Gastrocnemius medialis (tissue), 4 donors: Measurements from ENCODE around the gene VCPKMT. TPM values are rescaled to one million over a fixed set of nuclear protein-coding genes. Genes with fewer than 3 reads are reported as not detected.
A peak's percentile ranks its signal among the peaks of the same experiment; 100 is the strongest.

Experiments used
- ATAC-seq, 2 donors: fragments of 150-250 bp; one replicate each; pipeline ENCODE4 v1.9.1; 2016
- DNase-seq, 2 donors: peaks; one replicate each; pipeline ENCODE4 v3.0.0-alpha.2; 2019
- H3K27ac ChIP-seq, 4 donors: fragments of 200-600 bp; sonication (generic); 1 replicate in 1 of 4; 2 replicates in 3 of 4; pipeline ENCODE4 v1.5.1; 2016 to 2018; ENCODE audit warnings: mild to moderate bottlenecking in 2 of 4, moderate library complexity in 1 of 4
- H3K27me3 ChIP-seq, 3 donors: fragments of 200-600 bp; sonication (generic) in 2 of 3; 1 replicate in 1 of 3; 2 replicates in 2 of 3; pipeline versions ENCODE4 v1.5.1 to v1.6.0; 2016 to 2019; ENCODE audit warnings: mild to moderate bottlenecking in 1 of 3, moderate library complexity in 1 of 3
- H3K36me3 ChIP-seq, 2 donors: fragments of 200-600 bp; sonication (generic) in 1 of 2; one replicate each; pipeline ENCODE4 v1.5.1; 2017 to 2018
- H3K4me1 ChIP-seq, 2 donors: fragments of 200-600 bp; sonication (generic) in 1 of 2; one replicate each; pipeline ENCODE4 v1.5.1; 2016 to 2017; ENCODE audit warnings: mild to moderate bottlenecking in 2 of 2
- H3K4me3 ChIP-seq, 4 donors: fragments of 200-600 bp; sonication (generic) in 3 of 4; 1 replicate in 1 of 4; 2 replicates in 3 of 4; pipeline ENCODE4 v1.5.1; 2016 to 2019; ENCODE audit warnings: mild to moderate bottlenecking in 2 of 4
- H3K9me3 ChIP-seq, 3 donors: fragments of 200-600 bp; sonication (generic) in 2 of 3; 1 replicate in 1 of 3; 2 replicates in 2 of 3; pipeline ENCODE4 v1.5.1; 2016 to 2019
- CTCF ChIP-seq, 5 experiments: fragments of 450-650 bp in 3 of 5; fragments of 200-600 bp in 2 of 5; sonication (generic) in 2 of 5; IDR thresholded peaks in 4 of 5; conservative IDR thresholded peaks in 1 of 5; 1 replicate in 4 of 5; 2 replicates in 1 of 5; pipeline ENCODE4 v1.5.1; 2016 to 2019; ENCODE audit warnings: antibody characterized with exemption in 5 of 5, mild to moderate bottlenecking in 3 of 5, moderate library complexity in 3 of 5
- POLR2A ChIP-seq, 2 donors: fragments of 450-650 bp; IDR thresholded peaks; one replicate each; pipeline ENCODE4 v1.6.1; 2017; ENCODE audit warnings: antibody characterized with exemption in 2 of 2, mild to moderate bottlenecking in 2 of 2, moderate library complexity in 2 of 2
- in situ Hi-C, 4 donors: fragments of 200-750 bp; cut with MboI; loops; one replicate each; pipeline versions ENCODE4 v1.15.0 to v1.8.0; 2017; ENCODE audit warnings: low sequenced_read_pairs in 4 of 4
- intact Hi-C: fragments of 100-400 bp; cut with DNase I; formaldehyde crosslinking; loops from one replicate; pipeline ENCODE4 v1.15.1; 2023; ENCODE audit warnings: low total_unique reads
- total RNA-seq, 4 donors: library from RNA; depleted of rRNA; stranded (reverse); fragments of >200 nt; gene quantifications; one replicate each; pipeline versions ENCODE4 v1.1.0 to v1.2.3, GENCODE V29; 2016

The VCPKMT gene
- total RNA-seq, 4 donors from 2014 or later: 2.2 to 7.3 (median 4.9) TPM

- in situ Hi-C loops (no loop called here), intact Hi-C loops (no loop called here)
- Histone ChIP-seq H3K4me3 (no peak overlapping the region), H3K36me3 (no peaks in the 10 kb centered on the region), H3K9me3 (no peaks in the 10 kb centered on the region), H3K4me1 (peaks cover 7 to 17% of the 10 kb centered on the region in 2 donors), H3K27ac (no peak overlapping the region), H3K27me3 (no peaks in the 10 kb centered on the region)
- TF ChIP-seq CTCF (IDR thresholded peaks at IDR 0.05 in 4 of 5, conservative IDR thresholded peaks at IDR 0.05 in 1 of 5) (no peak), POLR2A (IDR thresholded peaks at IDR 0.05) (no peak)
- no peak for DNase-seq
- ATAC-seq: no peak
These were observed 52.4 kb downstream of the VCPKMT start for GRCh38 chr14:50063876-50064420.

- H3K4me1 ChIP-seq: peaks cover 7 to 17% of the 10 kb centered on the region in 2 donors
- no peaks in the 10 kb centered on the region for H3K9me3 ChIP-seq
- H3K27me3 ChIP-seq: no peaks in the 10 kb centered on the region
- no peak overlapping the region for H3K27ac ChIP-seq
- ATAC-seq: no peak
- no peak for TF ChIP-seq CTCF (IDR thresholded peaks at IDR 0.05 in 4 of 5, conservative IDR thresholded peaks at IDR 0.05 in 1 of 5)
- no peak for TF ChIP-seq POLR2A (IDR thresholded peaks at IDR 0.05)
- intact Hi-C loops: no loop called here
- H3K4me3 ChIP-seq: no peak overlapping the region
- H3K36me3 ChIP-seq: no peaks in the 10 kb centered on the region
- DNase-seq: no peak
- in situ Hi-C loops: no loop called here
These were observed 53.8 kb downstream of the VCPKMT start for GRCh38 chr14:50062438-50063085.

DNA sequence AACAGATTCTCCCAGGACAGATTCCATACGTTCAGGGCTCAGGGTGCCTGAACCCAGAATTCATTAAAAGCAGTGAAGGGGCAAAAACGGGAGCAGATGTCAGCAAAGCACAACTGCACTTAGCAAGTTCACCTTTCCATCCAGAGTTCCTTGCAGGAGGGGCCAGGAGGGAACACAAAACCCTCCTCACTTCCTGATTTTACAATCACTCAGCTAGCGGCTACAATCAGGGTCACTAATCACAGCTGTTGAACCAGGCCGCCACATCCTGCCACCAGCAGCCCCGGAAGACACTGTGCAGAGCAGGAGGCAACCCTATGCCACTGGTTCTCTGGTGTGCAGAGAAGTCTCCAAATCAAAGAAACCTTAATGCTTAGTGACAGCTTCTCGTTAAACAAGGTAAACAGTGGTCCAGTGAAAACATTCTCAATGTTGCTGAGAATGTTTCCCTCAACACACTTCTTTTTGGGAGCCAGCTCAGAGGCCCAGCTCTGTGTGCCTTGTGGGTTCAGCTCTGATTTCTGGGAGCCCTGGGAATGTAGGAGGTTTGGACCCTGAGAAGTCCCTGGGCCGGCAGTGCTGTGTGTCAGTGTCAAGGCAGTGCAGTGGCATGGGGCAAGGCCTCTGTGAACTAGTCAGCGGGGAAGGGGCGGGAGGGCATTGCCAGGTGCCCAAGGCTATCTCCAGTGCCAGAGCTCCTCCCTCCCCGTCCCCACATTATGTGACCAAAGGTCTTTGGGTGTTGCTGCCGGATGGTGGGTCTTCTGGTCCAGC, 54.5 kb downstream of the VCPKMT start:
- H3K4me1 ChIP-seq: peaks cover 7 to 17% of the 10 kb centered on the region in 2 donors
- H3K36me3 ChIP-seq: no peaks in the 10 kb centered on the region
- DNase-seq: peak in 1 of 2 donors; percentile 37
- H3K4me3 ChIP-seq: no peak overlapping the region
- H3K9me3 ChIP-seq: no peaks in the 10 kb centered on the region
- no peaks in the 10 kb centered on the region for H3K27me3 ChIP-seq
- intact Hi-C loops: no loop called here
- no peak for ATAC-seq
- in situ Hi-C loops: no loop called here
- peak overlapping the region; percentile 34 to 69 (median 52) for H3K27ac ChIP-seq
- no peak for TF ChIP-seq CTCF (IDR thresholded peaks at IDR 0.05 in 4 of 5, conservative IDR thresholded peaks at IDR 0.05 in 1 of 5)
- TF ChIP-seq POLR2A (IDR thresholded peaks at IDR 0.05): no peak

DNA sequence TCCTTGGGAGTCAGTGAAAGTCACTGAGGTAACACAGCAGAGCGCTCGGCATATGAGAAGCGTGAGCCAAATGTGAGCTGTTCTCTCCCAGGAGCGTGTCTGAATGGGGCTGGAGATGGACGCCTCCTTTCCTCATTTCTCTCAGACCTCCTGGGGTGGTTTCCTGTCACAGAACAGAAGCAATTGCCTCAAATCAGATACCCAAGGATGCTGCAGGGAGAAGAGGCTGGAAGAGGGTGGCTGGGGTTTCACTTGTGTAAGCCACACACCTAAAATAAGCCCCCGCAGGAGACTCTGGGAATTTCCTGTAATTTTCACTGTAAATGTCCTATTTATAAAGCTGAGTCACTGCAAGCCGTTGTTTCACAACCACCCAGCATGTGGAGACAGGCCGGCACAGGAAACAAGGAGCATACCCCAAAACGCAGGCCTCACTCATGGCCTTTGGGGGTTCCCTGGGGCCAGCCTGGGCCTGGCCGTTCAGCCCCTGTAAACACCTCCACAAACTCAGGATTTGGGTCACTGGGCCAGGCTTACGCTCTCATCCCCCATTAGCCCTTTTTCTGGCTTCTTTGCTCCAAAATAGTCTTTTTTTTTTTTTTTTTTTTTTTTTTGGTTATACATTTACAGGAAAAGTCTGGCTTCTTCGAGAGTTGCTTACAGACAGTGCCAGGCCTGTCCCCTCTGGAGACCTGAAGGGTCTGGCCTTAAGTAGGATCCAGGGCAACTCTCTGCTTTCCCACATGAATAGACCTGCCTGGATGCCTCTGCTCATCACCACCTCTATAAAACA, 55.3 kb downstream of the VCPKMT start:
- Histone ChIP-seq H3K4me1 (peaks cover 7 to 17% of the 10 kb centered on the region in 2 donors), H3K4me3 (no peak overlapping the region), H3K9me3 (no peaks in the 10 kb centered on the region), H3K27me3 (no peaks in the 10 kb centered on the region), H3K27ac (peak overlapping the region; percentile 34 to 69 (median 52)), H3K36me3 (no peaks in the 10 kb centered on the region)
- DNase-seq: peak; percentile 27 to 49
- no peak for TF ChIP-seq CTCF (IDR thresholded peaks at IDR 0.05 in 4 of 5, conservative IDR thresholded peaks at IDR 0.05 in 1 of 5)
- TF ChIP-seq POLR2A (IDR thresholded peaks at IDR 0.05): no peak
- in situ Hi-C loops: no loop called here
- intact Hi-C loops: no loop called here
- peak; percentile 50 to 81 for ATAC-seq
